Cardiac fibroblast (primary cell): Measurements from ENCODE around the gene C17orf50.

ENCODE experiments used
- DNase-seq, 2 donors: peaks; one replicate each; pipeline versions ENCODE4 v3.0.0 to v3.0.0-alpha.2; 2010; ENCODE audit warnings: low read depth in 2 of 2
- H3K4me3 ChIP-seq, 2 donors: replicated peaks in 1 of 2; 1 replicate in 1 of 2; 2 replicates in 1 of 2; pipeline ENCODE4 v1.5.1; 2011; ENCODE audit warnings: low read depth in 2 of 2, low read length in 2 of 2, mild to moderate bottlenecking in 2 of 2, moderate library complexity in 1 of 2
- TF ChIP-seq, protein P1 (sequence below): IDR thresholded peaks from one replicate; pipeline ENCODE4 v1.5.1; 2011; ENCODE audit warnings: low read depth, mild to moderate bottlenecking, low read length, inconsistent platforms

The C17orf50 gene

DNA sequence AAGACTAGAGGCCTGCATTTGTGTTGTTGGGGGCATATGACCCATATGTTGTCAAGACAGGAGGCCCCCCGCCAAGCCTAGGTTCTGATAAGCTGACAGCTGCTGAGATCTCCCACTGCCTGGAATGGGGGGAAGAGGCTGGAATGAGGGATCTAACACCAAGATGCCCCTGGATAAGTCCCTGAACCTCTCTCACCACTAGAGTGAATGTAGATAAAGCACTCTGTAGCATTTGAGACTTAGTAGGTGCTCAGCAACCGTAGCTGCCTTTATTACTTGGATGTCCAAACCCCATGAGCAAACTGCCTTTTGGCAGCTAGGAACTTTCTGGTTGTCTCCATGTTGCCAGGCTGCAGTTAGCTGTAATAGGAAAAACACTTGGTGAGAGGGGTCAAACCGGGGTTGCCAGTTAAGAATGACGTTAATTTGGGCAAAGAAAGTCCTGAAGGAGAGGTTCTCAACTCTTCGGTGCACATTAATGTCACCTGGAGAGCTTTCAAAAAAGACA lies 33.7 kb upstream of the C17orf50 start:
- H3K4me3 ChIP-seq, result no peak overlapping the region
- peak in 1 of 2 donors; percentile 68 for DNase-seq
- TF ChIP-seq, protein P1, sequence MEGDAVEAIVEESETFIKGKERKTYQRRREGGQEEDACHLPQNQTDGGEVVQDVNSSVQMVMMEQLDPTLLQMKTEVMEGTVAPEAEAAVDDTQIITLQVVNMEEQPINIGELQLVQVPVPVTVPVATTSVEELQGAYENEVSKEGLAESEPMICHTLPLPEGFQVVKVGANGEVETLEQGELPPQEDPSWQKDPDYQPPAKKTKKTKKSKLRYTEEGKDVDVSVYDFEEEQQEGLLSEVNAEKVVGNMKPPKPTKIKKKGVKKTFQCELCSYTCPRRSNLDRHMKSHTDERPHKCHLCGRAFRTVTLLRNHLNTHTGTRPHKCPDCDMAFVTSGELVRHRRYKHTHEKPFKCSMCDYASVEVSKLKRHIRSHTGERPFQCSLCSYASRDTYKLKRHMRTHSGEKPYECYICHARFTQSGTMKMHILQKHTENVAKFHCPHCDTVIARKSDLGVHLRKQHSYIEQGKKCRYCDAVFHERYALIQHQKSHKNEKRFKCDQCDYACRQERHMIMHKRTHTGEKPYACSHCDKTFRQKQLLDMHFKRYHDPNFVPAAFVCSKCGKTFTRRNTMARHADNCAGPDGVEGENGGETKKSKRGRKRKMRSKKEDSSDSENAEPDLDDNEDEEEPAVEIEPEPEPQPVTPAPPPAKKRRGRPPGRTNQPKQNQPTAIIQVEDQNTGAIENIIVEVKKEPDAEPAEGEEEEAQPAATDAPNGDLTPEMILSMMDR, result no peak

DNA sequence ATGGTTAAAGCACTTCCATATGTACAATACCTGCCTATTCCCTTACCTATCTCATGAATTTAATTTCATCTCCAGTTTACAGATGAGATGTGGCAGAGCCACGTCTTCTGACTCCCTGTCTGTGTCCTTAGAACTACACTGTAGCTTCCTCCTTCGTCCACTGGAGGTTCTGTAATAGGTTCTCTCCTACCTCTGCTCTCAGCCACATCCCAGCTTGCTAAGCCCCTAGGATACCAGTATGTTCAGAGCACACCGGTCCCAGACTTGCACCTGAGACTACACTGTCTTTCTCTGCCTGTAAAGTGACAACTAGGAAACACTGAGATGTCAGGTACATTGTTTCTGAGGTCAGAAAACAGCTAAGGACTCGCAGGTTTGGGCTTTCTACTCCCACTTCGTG lies 33.1 kb upstream of the C17orf50 start:
- DNase-seq, result no peak
- TF ChIP-seq, protein P1, result no peak

DNA sequence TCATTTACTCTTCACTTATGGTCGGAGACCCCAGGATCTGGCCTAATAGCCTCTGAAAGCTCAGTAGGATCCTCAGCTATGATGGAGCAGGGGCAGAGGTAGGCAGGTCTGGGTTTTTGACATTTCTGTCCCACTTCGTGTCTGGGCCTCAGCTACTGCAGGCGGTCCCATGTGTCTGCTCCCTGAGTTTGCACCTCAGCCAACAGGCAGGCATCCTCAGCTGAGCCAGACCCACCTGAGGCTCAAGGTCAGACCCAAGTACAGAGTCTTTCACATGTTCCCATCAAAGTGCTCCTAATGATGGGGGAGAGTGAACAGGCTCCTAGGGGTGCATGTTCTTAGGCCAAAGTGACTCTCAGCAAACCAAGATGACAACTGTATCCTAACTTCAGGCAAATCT lies 32.1 kb upstream of the C17orf50 start:
- TF ChIP-seq, protein P1, result no peak
- H3K4me3 ChIP-seq, result no peak overlapping the region
- DNase-seq, result no peak

More for the DNA sequence above, 33.1 kb upstream of the C17orf50 start:
- H3K4me3 ChIP-seq, result no peak overlapping the region

DNA sequence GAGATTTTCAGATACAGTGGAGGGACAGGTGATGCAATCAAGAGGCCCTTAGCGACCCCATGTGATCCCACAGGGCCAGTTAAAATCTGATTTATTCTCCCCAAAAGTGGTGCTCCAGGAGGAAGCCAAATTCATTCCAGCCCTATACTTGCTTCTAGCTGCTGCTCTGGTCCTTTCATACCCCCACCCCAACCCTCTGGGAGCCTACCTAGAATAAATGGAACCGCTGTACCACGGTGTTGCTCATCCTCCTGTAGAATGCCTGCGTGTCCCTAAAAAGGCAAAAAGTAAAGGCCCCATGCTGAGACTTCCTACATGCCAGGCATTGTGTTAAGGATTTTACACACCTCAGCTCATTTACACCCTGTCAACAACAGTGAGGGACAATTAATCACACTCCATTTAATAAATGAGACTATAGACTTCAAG lies 31.3 kb upstream of the C17orf50 start:
- H3K4me3 ChIP-seq, result no peak overlapping the region
- no peak for DNase-seq
- TF ChIP-seq, protein P1, result no peak

DNA sequence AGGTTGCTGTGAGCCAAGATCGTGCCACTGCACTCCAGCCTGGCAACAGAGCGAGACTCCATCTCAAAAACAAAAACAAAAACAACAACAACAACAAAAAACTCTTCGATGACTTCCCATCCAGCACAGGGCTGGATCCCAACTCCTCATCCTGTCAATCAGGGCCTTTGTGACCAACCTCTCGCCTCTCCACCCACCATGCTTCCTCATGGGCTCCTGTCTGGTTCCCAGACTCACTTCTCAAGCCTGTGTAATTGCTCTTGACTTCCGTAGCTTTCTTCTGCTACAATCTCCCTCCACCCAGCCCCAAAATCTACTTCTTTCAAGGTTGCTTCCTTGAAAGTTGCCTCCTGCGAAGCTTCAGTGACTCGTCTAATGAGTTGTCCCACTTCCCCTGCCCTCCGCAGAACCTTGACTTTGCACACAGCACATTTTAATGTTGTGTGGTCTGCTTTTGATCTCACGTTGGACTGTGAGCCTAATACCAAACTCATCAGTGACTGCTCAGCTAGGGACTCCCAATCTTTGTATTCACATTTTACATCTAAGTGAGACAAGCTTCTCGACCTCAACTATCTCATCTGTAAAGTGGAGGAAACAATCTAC lies 30.2 kb upstream of the C17orf50 start:
- H3K4me3 ChIP-seq, result no peak overlapping the region
- TF ChIP-seq, protein P1, result no peak
- DNase-seq, result no peak

DNA sequence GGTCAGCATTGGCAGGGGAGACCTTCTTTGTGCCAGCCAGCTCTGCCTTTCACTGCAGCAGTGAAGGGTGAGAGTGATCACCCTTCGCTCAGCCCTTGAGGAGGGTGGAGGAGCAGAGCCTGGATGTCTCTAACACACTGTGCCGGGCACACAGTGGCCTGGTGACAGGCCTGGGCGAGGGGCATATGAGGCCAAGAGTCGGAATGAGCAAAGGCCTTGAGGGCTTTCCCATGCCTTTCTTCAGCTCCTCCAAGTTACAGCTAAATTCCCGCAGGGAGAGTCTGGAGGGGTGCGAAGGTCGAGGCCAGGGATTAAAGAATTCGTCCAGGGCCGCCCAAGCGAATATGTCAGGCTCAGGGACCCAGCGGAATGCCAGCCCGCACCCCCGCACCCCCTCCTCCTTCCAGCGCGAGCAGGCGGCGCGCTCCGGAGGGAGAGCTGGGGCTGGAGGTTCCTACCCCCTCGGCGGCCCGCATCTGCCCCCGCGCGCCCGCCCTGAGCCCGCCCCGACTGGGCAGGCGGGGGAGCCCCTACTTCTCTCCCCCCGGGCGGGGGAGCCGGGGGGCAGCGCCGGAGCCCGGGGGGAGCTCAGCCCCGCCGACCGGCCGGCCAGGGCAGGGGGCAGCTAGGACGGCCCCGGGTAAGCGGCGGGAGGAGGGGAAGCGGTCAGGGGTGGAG lies 29.3 kb upstream of the C17orf50 start, which contains the start of gene RASL10B:
RASL10B (plus strand) TSS at position 401 of the 678 bp plus-strand sequence. CDS start 3,546 bp downstream, outside the sequence.
- DNase-seq, result peak; percentile 12 to 56
- TF ChIP-seq, protein P1, result no peak
- H3K4me3 ChIP-seq, result peak within 1 kb of the TSS; percentile 40 to 59
